Peyer's patch (tissue), 4 donors: ENCODE measurements around the gene PRSS53. TPM values are rescaled to one million over a fixed set of nuclear protein-coding genes. Genes with fewer than 3 reads are reported as not detected.

Source experiments
- DNase-seq, 3 donors: peaks; one replicate each; pipeline ENCODE4 v3.0.0-alpha.2; 2017 to 2019
- H3K27ac ChIP-seq, 4 donors: fragments of 200-600 bp; sonication (generic); one replicate each; pipeline ENCODE4 v1.5.1; 2016 to 2019
- H3K27me3 ChIP-seq, 2 donors: fragments of 200-600 bp; sonication (generic); one replicate each; pipeline ENCODE4 v1.5.1; 2019
- H3K36me3 ChIP-seq, 3 donors: fragments of 200-600 bp; sonication (generic); one replicate each; pipeline ENCODE4 v1.5.1; 2016 to 2019
- H3K4me1 ChIP-seq, 4 donors: fragments of 200-600 bp; sonication (generic); one replicate each; pipeline ENCODE4 v1.5.1; 2016 to 2019
- H3K4me3 ChIP-seq, 4 donors: fragments of 200-600 bp; sonication (generic); 1 replicate in 3 of 4; 2 replicates in 1 of 4; pipeline ENCODE4 v1.5.1; 2016 to 2019; ENCODE audit warnings: mild to moderate bottlenecking in 1 of 4
- H3K9me3 ChIP-seq, 4 donors: fragments of 200-600 bp; sonication (generic); one replicate each; pipeline ENCODE4 v1.5.1; 2016 to 2019; ENCODE audit warnings: mild to moderate bottlenecking in 1 of 4
- CTCF ChIP-seq, 6 experiments: fragments of 450-650 bp in 4 of 6; fragments of 200-600 bp in 2 of 6; sonication (generic) in 1 of 6; IDR thresholded peaks; one replicate each; pipeline ENCODE4 v1.5.1; 2017 to 2019; ENCODE audit warnings: antibody characterized with exemption in 6 of 6, mild to moderate bottlenecking in 3 of 6, moderate library complexity in 1 of 6
- POLR2A ChIP-seq, 2 donors: fragments of 450-650 bp; IDR thresholded peaks; one replicate each; pipeline ENCODE4 v1.5.1; 2017; ENCODE audit warnings: antibody characterized with exemption in 2 of 2, mild to moderate bottlenecking in 2 of 2, moderate library complexity in 2 of 2
- total RNA-seq, 4 donors: library from RNA; depleted of rRNA; stranded (reverse); fragments of >200 nt; gene quantifications; one replicate each; pipeline ENCODE4 v1.1.0, GENCODE V29; 2016

Gene PRSS53
- total RNA-seq, 4 donors from 2014 or later = 6.8 to 18.4 (median 12.0) TPM

DNA sequence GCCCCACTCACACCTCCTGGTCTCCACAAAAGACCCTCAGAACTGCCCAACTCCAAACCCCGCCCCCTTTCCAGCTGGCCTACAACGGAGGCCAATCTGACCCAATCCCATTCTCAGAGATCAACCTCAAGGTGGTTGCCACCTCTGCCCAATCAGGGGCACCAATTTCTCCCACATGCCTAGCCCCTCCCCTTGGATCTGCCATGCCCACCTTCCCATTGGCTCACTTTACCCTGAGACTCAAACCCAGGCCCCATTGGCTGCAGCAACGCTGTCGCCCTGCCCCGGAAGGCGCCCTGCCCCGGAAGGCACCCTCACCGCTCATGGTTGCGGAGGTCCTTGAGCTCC is 25.3 kb downstream of the PRSS53 start:
- Histone ChIP-seq H3K4me3 (peak overlapping the region in 1 of 4 donors; percentile 12), H3K27ac (no peak overlapping the region), H3K36me3 (peaks cover 0 to 27% (median 0%) of the 10 kb centered on the region in 3 donors), H3K4me1 (peaks cover 0 to 8% (median 0%) of the 10 kb centered on the region in 4 donors), H3K27me3 (no peaks in the 10 kb centered on the region), H3K9me3 (no peaks in the 10 kb centered on the region)
- DNase-seq = no peak
- TF ChIP-seq CTCF (IDR thresholded peaks at IDR 0.05) (no peak), POLR2A (IDR thresholded peaks at IDR 0.05) (no peak)

DNA sequence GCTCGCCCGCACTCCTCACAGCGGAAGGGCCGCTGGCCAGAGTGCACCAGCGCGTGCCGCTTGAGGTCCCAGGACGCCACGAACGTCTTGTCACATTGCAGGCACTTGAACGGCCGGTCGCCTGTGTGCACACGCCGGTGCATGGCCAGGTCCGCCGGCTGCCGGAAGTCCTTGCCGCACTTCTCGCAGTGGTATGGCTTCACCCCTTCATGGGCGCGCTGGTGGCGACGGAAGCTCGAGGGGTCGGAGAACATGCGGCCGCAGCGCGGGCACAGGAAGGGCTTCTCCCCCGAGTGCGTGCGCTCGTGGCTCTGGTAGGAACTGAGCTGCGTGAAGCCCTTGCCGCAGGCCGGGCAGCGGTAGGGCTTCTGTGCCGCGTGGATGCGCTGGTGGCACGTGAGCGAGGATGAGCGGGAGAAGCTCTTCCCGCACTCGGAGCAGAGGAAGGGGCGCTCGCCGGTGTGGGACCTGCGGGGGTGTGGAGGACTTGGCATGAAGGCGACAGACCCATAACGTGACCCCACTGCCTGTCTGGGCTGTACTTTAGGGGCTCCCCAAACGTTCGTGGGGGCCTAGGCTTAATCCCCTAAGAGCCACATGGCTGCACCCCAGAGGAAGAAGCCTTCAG is 26.8 kb downstream of the PRSS53 start:
- no peak overlapping the region for H3K27ac ChIP-seq
- TF ChIP-seq CTCF (IDR thresholded peaks at IDR 0.05) = no peak
- TF ChIP-seq POLR2A (IDR thresholded peaks at IDR 0.05) = no peak

GRCh38 chr16:31061126-31061812 is 27.5 kb downstream of the PRSS53 start:
- no peak for DNase-seq
- Histone ChIP-seq H3K4me3 (no peak overlapping the region), H3K4me1 (peaks cover 0 to 8% (median 0%) of the 10 kb centered on the region in 4 donors), H3K36me3 (peaks cover 0 to 27% (median 0%) of the 10 kb centered on the region in 3 donors), H3K9me3 (no peaks in the 10 kb centered on the region), H3K27ac (no peak overlapping the region), H3K27me3 (no peaks in the 10 kb centered on the region)
- TF ChIP-seq CTCF (IDR thresholded peaks at IDR 0.05) (no peak), POLR2A (IDR thresholded peaks at IDR 0.05) (no peak)

More for the DNA sequence above, 26.8 kb downstream of the PRSS53 start:
- peaks cover 0 to 8% (median 0%) of the 10 kb centered on the region in 4 donors for H3K4me1 ChIP-seq
- no peaks in the 10 kb centered on the region for H3K27me3 ChIP-seq
- no peak for DNase-seq
- H3K4me3 ChIP-seq = no peak overlapping the region
- H3K36me3 ChIP-seq = peaks cover 0 to 27% (median 0%) of the 10 kb centered on the region in 3 donors
- no peaks in the 10 kb centered on the region for H3K9me3 ChIP-seq

GRCh38 chr16:31055613-31056012 is 33.1 kb downstream of the PRSS53 start:
- Histone ChIP-seq H3K27me3 (no peaks in the 10 kb centered on the region), H3K4me3 (no peak overlapping the region), H3K36me3 (no peaks in the 10 kb centered on the region), H3K9me3 (no peaks in the 10 kb centered on the region), H3K27ac (no peak overlapping the region), H3K4me1 (peaks cover 0 to 4% (median 0%) of the 10 kb centered on the region in 4 donors)
- no peak for TF ChIP-seq POLR2A (IDR thresholded peaks at IDR 0.05)
- TF ChIP-seq CTCF (IDR thresholded peaks at IDR 0.05) = no peak
- DNase-seq = no peak

DNA sequence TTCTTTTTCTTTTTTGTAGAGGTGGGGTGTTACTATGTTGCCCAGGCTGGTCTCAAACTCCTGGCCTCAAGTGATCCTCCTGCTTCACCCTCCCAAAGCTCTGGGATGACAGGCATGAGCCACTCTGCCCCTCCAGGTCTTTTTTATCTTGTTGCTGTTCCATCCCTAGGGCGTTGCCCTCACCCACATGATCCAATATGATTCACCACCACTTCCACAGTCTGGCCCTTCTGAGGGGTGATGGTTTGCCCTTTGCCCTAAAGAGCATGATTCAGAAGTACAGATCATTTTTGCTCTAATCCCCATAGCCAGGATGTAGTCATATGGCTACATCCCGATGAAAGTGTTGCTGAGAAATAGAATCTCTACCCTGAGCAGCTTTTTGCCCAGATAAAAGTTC is 36.6 kb downstream of the PRSS53 start:
- H3K4me1 ChIP-seq = peaks cover 0 to 4% (median 0%) of the 10 kb centered on the region in 4 donors
- H3K4me3 ChIP-seq = no peak overlapping the region
- peak overlapping the region in 1 of 4 donors; percentile 65 for H3K27ac ChIP-seq
- TF ChIP-seq CTCF (IDR thresholded peaks at IDR 0.05) (no peak), POLR2A (IDR thresholded peaks at IDR 0.05) (no peak)
- peak in 2 of 3 donors; percentile 58 to 78 for DNase-seq
- no peaks in the 10 kb centered on the region for H3K27me3 ChIP-seq
- no peaks in the 10 kb centered on the region for H3K36me3 ChIP-seq
- no peaks in the 10 kb centered on the region for H3K9me3 ChIP-seq
